H1 (cell line): ENCODE data around the gene PSMD5. TPM values are rescaled to one million over a fixed set of nuclear protein-coding genes. Genes with fewer than 3 reads are reported as not detected.

Experiments
- CTCF ChIA-PET: fragments of 300-600 bp; sonication (Branson Sonifier 250); formaldehyde crosslinking; loops from one replicate; lab custom pipeline; 2021; ENCODE audit not compliant: partially characterized antibody; lab: Charles Lee
- POLR2A ChIA-PET: fragments of 300-600 bp; sonication (Branson Sonifier 250); formaldehyde crosslinking; loops from one replicate; lab custom pipeline; 2021; ENCODE audit warnings: inconsistent platforms; ENCODE audit not compliant: partially characterized antibody; lab: Charles Lee
- DNase-seq, 2 experiments: peaks; one replicate each; pipeline versions ENCODE4 v3.0.0 to v3.0.0-alpha.2; 2010 to 2022; ENCODE audit warnings: low spot score in 2 of 2, low read depth in 1 of 2, mixed read lengths in 1 of 2
- FAIRE-seq: peaks from 2 replicates; lab custom pipeline; 2011; peaks lifted over from hg19 to GRCh38; lab: Jason Lieb, UNC
- H2AFZ ChIP-seq: 2 replicates; pipeline ENCODE4 v1.8.1; 2012; ENCODE audit warnings: low read length, inconsistent platforms
- H2AK5ac ChIP-seq: 2 replicates; pipeline ENCODE4 v1.6.1; 2013; ENCODE audit warnings: low read depth, low read length
- H2BK120ac ChIP-seq: replicated peaks from 2 replicates; pipeline ENCODE3; 2013; ENCODE audit warnings: low read depth, low read length, inconsistent platforms
- H2BK12ac ChIP-seq: 2 replicates; pipeline ENCODE4 v1.6.1; 2013; ENCODE audit warnings: low read depth, low read length
- H2BK15ac ChIP-seq: 2 replicates; pipeline ENCODE4 v1.6.1; 2013; ENCODE audit warnings: low read length
- H2BK20ac ChIP-seq: 2 replicates; pipeline ENCODE4 v1.6.1; 2013; ENCODE audit warnings: low read length
- H2BK5ac ChIP-seq: 2 replicates; pipeline ENCODE4 v1.6.1; 2013; ENCODE audit warnings: low read depth, low read length
- H3K14ac ChIP-seq: 2 replicates; pipeline ENCODE4 v1.6.1; 2013; ENCODE audit warnings: inconsistent platforms; ENCODE audit not compliant: insufficient read length
- H3K18ac ChIP-seq: 2 replicates; pipeline ENCODE4 v1.6.1; 2013; ENCODE audit warnings: low read length; ENCODE audit errors: extremely low read depth
- H3K23ac ChIP-seq: 2 replicates; pipeline ENCODE4 v1.6.1; 2013; ENCODE audit warnings: inconsistent platforms; ENCODE audit not compliant: insufficient read length
- H3K23me2 ChIP-seq: 2 replicates; pipeline ENCODE4 v1.6.1; 2013; ENCODE audit warnings: low read depth, low read length
- H3K27ac ChIP-seq: 2 replicates; pipeline ENCODE4 v1.6.1; 2011; ENCODE audit warnings: low read depth, low read length, inconsistent platforms
- H3K27me3 ChIP-seq, 4 experiments: replicated peaks in 1 of 4; 1 replicate in 1 of 4; 2 replicates in 3 of 4; pipeline versions ENCODE4 v1.6.1 to v1.8.1; 2011 to 2013; ENCODE audit warnings: low read length in 3 of 4, mild to moderate bottlenecking in 3 of 4, inconsistent platforms in 2 of 4, mixed read lengths in 2 of 4, moderate library complexity in 1 of 4; ENCODE audit not compliant: control insufficient read depth in 3 of 4, insufficient read depth in 3 of 4; ENCODE audit errors: extremely low read depth in 1 of 4
- H3K36me3 ChIP-seq, 4 experiments: 2 replicates each; pipeline versions ENCODE4 v1.6.1 to v1.8.1; 2011 to 2013; ENCODE audit warnings: mild to moderate bottlenecking in 4 of 4, low read length in 3 of 4, moderate library complexity in 2 of 4, control low read depth in 1 of 4, inconsistent platforms in 1 of 4; ENCODE audit not compliant: insufficient read depth in 4 of 4, control insufficient read depth in 2 of 4
- H3K4ac ChIP-seq: replicated peaks from 2 replicates; pipeline ENCODE3; 2013; ENCODE audit warnings: low read length, low read depth, mixed read lengths, inconsistent platforms; ENCODE audit not compliant: insufficient read length
- H3K4me1 ChIP-seq, 4 experiments: replicated peaks in 1 of 4; 1 replicate in 1 of 4; 2 replicates in 3 of 4; pipeline versions ENCODE4 v1.6.1 to v1.8.1; 2011 to 2013; ENCODE audit warnings: low read length in 3 of 4, inconsistent platforms in 2 of 4, mixed read lengths in 1 of 4; ENCODE audit not compliant: insufficient read depth in 4 of 4, control insufficient read depth in 3 of 4
- H3K4me2 ChIP-seq, 2 experiments: 2 replicates each; pipeline versions ENCODE4 v1.6.1 to v1.8.1; 2011 to 2013; ENCODE audit warnings: low read depth in 2 of 2, low read length in 2 of 2, control low read depth in 1 of 2, inconsistent platforms in 1 of 2, mild to moderate bottlenecking in 1 of 2; ENCODE audit not compliant: insufficient read depth in 1 of 2
- H3K4me3 ChIP-seq, 4 experiments: fragments of 200-600, 300-600 bp in 1 of 4; sonication (generic), shearing (Covaris generic), sonication (Bioruptor Twin) in 1 of 4; 2 replicates each; pipeline versions ENCODE4 v1.5.1 to v1.8.1; 2011 to 2016; ENCODE audit warnings: low read length in 4 of 4, low read depth in 3 of 4, control low read depth in 2 of 4, inconsistent platforms in 2 of 4, mild to moderate bottlenecking in 2 of 4, mixed read lengths in 1 of 4, moderate library complexity in 1 of 4; ENCODE audit not compliant: insufficient read depth in 2 of 4; ENCODE audit errors: extremely low read depth in 1 of 4
- H3K56ac ChIP-seq: replicated peaks from 2 replicates; pipeline ENCODE3; 2013; ENCODE audit warnings: low read depth, mild to moderate bottlenecking, mixed read lengths, low read length, inconsistent platforms; ENCODE audit not compliant: insufficient read length
- H3K79me1 ChIP-seq: 2 replicates; pipeline ENCODE4 v1.6.1; 2013; ENCODE audit warnings: low read depth, low read length, control low read depth
- H3K79me2 ChIP-seq, 2 experiments: 2 replicates each; pipeline versions ENCODE4 v1.6.1 to v1.8.1; 2012 to 2013; ENCODE audit warnings: low read length in 2 of 2, mild to moderate bottlenecking in 2 of 2, inconsistent platforms in 1 of 2; ENCODE audit not compliant: insufficient read depth in 2 of 2, control insufficient read depth in 1 of 2
- H3K9ac ChIP-seq, 4 experiments: replicated peaks in 1 of 4; 1 replicate in 1 of 4; 2 replicates in 3 of 4; pipeline versions ENCODE4 v1.6.1 to v1.8.1; 2011 to 2013; ENCODE audit warnings: low read depth in 3 of 4, low read length in 3 of 4, control low read depth in 2 of 4, mild to moderate bottlenecking in 2 of 4, moderate library complexity in 2 of 4, inconsistent platforms in 1 of 4; ENCODE audit errors: extremely low read depth in 1 of 4
- H3K9me3 ChIP-seq, 2 experiments: 2 replicates each; pipeline versions ENCODE4 v1.6.1 to v1.8.1; 2012 to 2013; ENCODE audit warnings: mild to moderate bottlenecking in 2 of 2, moderate library complexity in 2 of 2, control low read depth in 1 of 2, inconsistent platforms in 1 of 2, low read depth in 1 of 2, low read length in 1 of 2, mixed read lengths in 1 of 2; ENCODE audit not compliant: insufficient read depth in 2 of 2
- H4K20me1 ChIP-seq, 2 experiments: replicated peaks in 1 of 2; 2 replicates each; pipeline versions ENCODE3 to v1.8.1; 2011 to 2013; ENCODE audit warnings: inconsistent platforms in 2 of 2, low read length in 2 of 2, mild to moderate bottlenecking in 1 of 2; ENCODE audit not compliant: insufficient read depth in 2 of 2, control insufficient read depth in 1 of 2
- H4K5ac ChIP-seq: 2 replicates; pipeline ENCODE4 v1.6.1; 2013; ENCODE audit warnings: low read length, low read depth, mixed read lengths, inconsistent platforms; ENCODE audit not compliant: insufficient read length
- H4K8ac ChIP-seq: 2 replicates; pipeline ENCODE4 v1.8.0; 2013; ENCODE audit warnings: mild to moderate bottlenecking, moderate library complexity, low read length, inconsistent platforms; ENCODE audit not compliant: insufficient read depth; ENCODE audit errors: extremely low read depth
- H4K91ac ChIP-seq: replicated peaks from 2 replicates; pipeline ENCODE3; 2013; ENCODE audit warnings: low read length, mixed read lengths, inconsistent platforms; ENCODE audit not compliant: insufficient read length
- CBX5 ChIP-seq: fragments of 300-800, 300-1000 bp; sonication (generic); IDR thresholded peaks from 2 replicates; pipeline ENCODE4 v1.7.1; 2016; ENCODE audit warnings: antibody characterized with exemption, low read length, low read depth
- CHD1 ChIP-seq: IDR thresholded peaks from 2 replicates; pipeline ENCODE4 v1.6.1; 2012; ENCODE audit warnings: low read depth, low read length, improper control_type of control experiment
- GABPA ChIP-seq: IDR thresholded peaks from 2 replicates; pipeline ENCODE4 v1.6.1; 2011; ENCODE audit warnings: mild to moderate bottlenecking, low read length, moderate library complexity, borderline replicate concordance; ENCODE audit not compliant: insufficient read depth
- POLR2A ChIP-seq, 2 experiments: IDR thresholded peaks; 1 replicate in 1 of 2; 2 replicates in 1 of 2; pipeline ENCODE4 v1.6.1; 2011; ENCODE audit warnings: low read depth in 2 of 2, low read length in 2 of 2, mild to moderate bottlenecking in 2 of 2; ENCODE audit errors: control extremely low read depth in 1 of 2
- RNF2 ChIP-seq: fragments of 200-900, 300-1000 bp; sonication (generic); IDR thresholded peaks from 2 replicates; pipeline ENCODE4 v1.7.1; 2016; ENCODE audit warnings: borderline replicate concordance, low read depth, mild to moderate bottlenecking, antibody characterized with exemption, low read length; ENCODE audit not compliant: poor library complexity, severe bottlenecking; ENCODE audit errors: missing control alignments
- SAP30 ChIP-seq: fragments of 300-600 bp; sonication (generic); IDR thresholded peaks from 2 replicates; pipeline ENCODE4 v1.7.1; 2012; ENCODE audit warnings: low read length, moderate library complexity, mild to moderate bottlenecking, inconsistent platforms; ENCODE audit not compliant: insufficient read depth, insufficient replicate concordance
- SP2 ChIP-seq: IDR thresholded peaks from 2 replicates; pipeline ENCODE4 v1.6.1; 2012; ENCODE audit warnings: mild to moderate bottlenecking, low read length, inconsistent platforms
- TAF7 ChIP-seq: optimal IDR thresholded peaks from 2 replicates; pipeline ENCODE3; 2011; ENCODE audit warnings: low read depth, mild to moderate bottlenecking, inconsistent platforms, low read length, moderate library complexity, borderline replicate concordance
- WGBS, 2 experiments: shearing (Covaris generic) in 1 of 2; methylation state at CpG; one replicate each; pipeline versions ENCODE4 v1.1.6 to v1.1.7; 2013 to 2015; ENCODE audit warnings: low lambda C conversion rate in 2 of 2, mixed read lengths in 2 of 2, inconsistent platforms in 1 of 2, low coverage in 1 of 2, missing lambda C conversion rate in 1 of 2; ENCODE audit not compliant: insufficient replicate concordance in 2 of 2, insufficient coverage in 1 of 2, insufficient read length in 1 of 2; ENCODE audit errors: extremely low coverage in 1 of 2, missing lambda C conversion rate in 1 of 2; 5-methylcytosine and 5-hydroxymethylcytosine counted together
- polyA plus RNA-seq, 7 experiments: library from polyadenylated mRNA; depleted of rRNA in 3 of 7; stranded (reverse) in 5 of 7; unstranded in 2 of 7; fragments of >200 nt in 5 of 7; fragments of 200-250 nt in 2 of 7; gene quantifications; 1 replicate in 5 of 7; 2 replicates in 1 of 7; 4 replicates in 1 of 7; pipeline versions ENCODE4 v1.2.1 to v1.2.3, GENCODE V29; 2011 to 2013; ENCODE audit warnings: missing spikeins in 2 of 7, mixed read lengths in 2 of 7
- total RNA-seq: library from RNA; stranded (reverse); fragmentation: NEBNext Ultra II Directional; extraction: Animal tissue kit (Norgen Biotek cat#: 25700); gene quantifications from 2 replicates; pipeline ENCODE4 v1.2.1, GENCODE V29; 2021
- TF ChIP-seq, protein P1 (sequence below), 3 experiments: IDR thresholded peaks; 1 replicate in 2 of 3; 2 replicates in 1 of 3; pipeline versions ENCODE4 v1.5.1 to v1.6.1; 2011; ENCODE audit warnings: low read length in 3 of 3, mild to moderate bottlenecking in 3 of 3, inconsistent platforms in 2 of 3, low read depth in 1 of 3, moderate library complexity in 1 of 3; ENCODE audit not compliant: insufficient read depth in 1 of 3; ENCODE audit errors: control extremely low read depth in 1 of 3

Gene PSMD5
- total and polyA plus RNA-seq, 2 of the 8 experiments (the other 6 are each of a cell fraction or from before 2014, with no cell fraction given): 19.2 to 30.5 TPM

GRCh38 chr9:120882935-120883607 is 40.3 kb upstream of the PSMD5 start:
- no peaks in the 10 kb centered on the region for H3K79me1 ChIP-seq
- no peaks in the 10 kb centered on the region for H3K79me2 ChIP-seq
- 0 out of 2 replicates have a peak overlapping the region, but pooled peaks have one; percentile 8 for H2BK15ac ChIP-seq
- POLR2A ChIA-PET: interaction anchor here (0.5 to 2.0 kb wide), 3 partner anchors 10 to 33 kb away, joined by 4 to 12 read pairs (median 6); no protein-coding TSS in a partner anchor
- 89% methylated on average over 10 of the region's 10 CpGs; no CpG with 5 or more reads in 1 of the 2 experiments for WGBS, 2 experiments
- H3K4ac ChIP-seq: no peak overlapping the region
- no peak overlapping the region for H3K14ac ChIP-seq
- H3K56ac ChIP-seq: no peak overlapping the region
- DNase-seq (no peak), FAIRE-seq (no peak)
- H3K27ac ChIP-seq: no peak overlapping the region
- H3K27me3 ChIP-seq: no peaks in the 10 kb centered on the region; a peak in 2 of 7 replicates
- H3K9ac ChIP-seq: no peak overlapping the region
- no peak overlapping the region for H3K4me3 ChIP-seq
- H2AK5ac ChIP-seq: no peak overlapping the region
- H3K4me1 ChIP-seq: peaks cover 0 to 8% (median 5%) of the 10 kb centered on the region in 4 experiments; a peak in 6 of 7 replicates
- no peak overlapping the region for H2BK5ac ChIP-seq
- no peak overlapping the region for H2BK12ac ChIP-seq
- H4K8ac ChIP-seq: no peak overlapping the region
- no peak overlapping the region for H3K4me2 ChIP-seq
- no peak overlapping the region for H2AFZ ChIP-seq
- no peaks in the 10 kb centered on the region for H4K20me1 ChIP-seq
- H3K23me2 ChIP-seq: no peaks in the 10 kb centered on the region; the same call in 1 of the 2 replicates
- no peak overlapping the region for H2BK20ac ChIP-seq
- no peaks in the 10 kb centered on the region for H3K36me3 ChIP-seq
- no peak overlapping the region for H4K91ac ChIP-seq
- H3K18ac ChIP-seq: no peak overlapping the region
- no peaks in the 10 kb centered on the region for H3K9me3 ChIP-seq
- CTCF ChIA-PET: interaction anchor here (0.7 to 2.2 kb wide), 7 partner anchors 14 to 99 kb away, joined by 3 to 10 read pairs (median 3); no protein-coding TSS in a partner anchor
- H3K23ac ChIP-seq: no peak overlapping the region
- H2BK120ac ChIP-seq: no peak overlapping the region
- no peak overlapping the region for H4K5ac ChIP-seq
- TF ChIP-seq, protein P1, sequence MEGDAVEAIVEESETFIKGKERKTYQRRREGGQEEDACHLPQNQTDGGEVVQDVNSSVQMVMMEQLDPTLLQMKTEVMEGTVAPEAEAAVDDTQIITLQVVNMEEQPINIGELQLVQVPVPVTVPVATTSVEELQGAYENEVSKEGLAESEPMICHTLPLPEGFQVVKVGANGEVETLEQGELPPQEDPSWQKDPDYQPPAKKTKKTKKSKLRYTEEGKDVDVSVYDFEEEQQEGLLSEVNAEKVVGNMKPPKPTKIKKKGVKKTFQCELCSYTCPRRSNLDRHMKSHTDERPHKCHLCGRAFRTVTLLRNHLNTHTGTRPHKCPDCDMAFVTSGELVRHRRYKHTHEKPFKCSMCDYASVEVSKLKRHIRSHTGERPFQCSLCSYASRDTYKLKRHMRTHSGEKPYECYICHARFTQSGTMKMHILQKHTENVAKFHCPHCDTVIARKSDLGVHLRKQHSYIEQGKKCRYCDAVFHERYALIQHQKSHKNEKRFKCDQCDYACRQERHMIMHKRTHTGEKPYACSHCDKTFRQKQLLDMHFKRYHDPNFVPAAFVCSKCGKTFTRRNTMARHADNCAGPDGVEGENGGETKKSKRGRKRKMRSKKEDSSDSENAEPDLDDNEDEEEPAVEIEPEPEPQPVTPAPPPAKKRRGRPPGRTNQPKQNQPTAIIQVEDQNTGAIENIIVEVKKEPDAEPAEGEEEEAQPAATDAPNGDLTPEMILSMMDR (IDR thresholded peaks at IDR 0.05; ENCODE audit: control extremely low read depth in 1 of 3, insufficient read depth in 1 of 3, low read depth in 1 of 3, low read length in 3 of 3): no peak
- TF ChIP-seq CHD1 (no peak), RNF2 (no peak), SP2 (no peak), SAP30 (no peak), TAF7 (no peak), CBX5 (no peak), GABPA (no peak), POLR2A (IDR thresholded peaks at IDR 0.05; ENCODE audit: control extremely low read depth in 1 of 2, low read depth in 2 of 2, low read length in 2 of 2) (no peak)
